Measurements from ENCODE around the gene DHCR24. TPM values are rescaled to one million over a fixed set of nuclear protein-coding genes. Genes with fewer than 3 reads are reported as not detected.
A peak's percentile ranks its signal among the peaks of the same experiment; 100 is the strongest.

The DHCR24 gene
- total RNA-seq, 2 donors from 2014 or later, result 27.4 to 78.7 TPM

GRCh38 chr1:54814126-54814498, 72.9 kb downstream of the DHCR24 start:
- H3K27ac Mint-ChIP-seq, result no peak overlapping the region
- peaks cover 4% of the 10 kb centered on the region for H3K4me1 Mint-ChIP-seq
- no peaks in the 10 kb centered on the region for H3K36me3 Mint-ChIP-seq (ENCODE audit: low read depth)
- no peaks in the 10 kb centered on the region for H3K9me3 Mint-ChIP-seq
- no peaks in the 10 kb centered on the region for H3K27me3 Mint-ChIP-seq
- H3K4me3 Mint-ChIP-seq, result no peak overlapping the region
- no peak for ATAC-seq (replicated peaks)

DNA sequence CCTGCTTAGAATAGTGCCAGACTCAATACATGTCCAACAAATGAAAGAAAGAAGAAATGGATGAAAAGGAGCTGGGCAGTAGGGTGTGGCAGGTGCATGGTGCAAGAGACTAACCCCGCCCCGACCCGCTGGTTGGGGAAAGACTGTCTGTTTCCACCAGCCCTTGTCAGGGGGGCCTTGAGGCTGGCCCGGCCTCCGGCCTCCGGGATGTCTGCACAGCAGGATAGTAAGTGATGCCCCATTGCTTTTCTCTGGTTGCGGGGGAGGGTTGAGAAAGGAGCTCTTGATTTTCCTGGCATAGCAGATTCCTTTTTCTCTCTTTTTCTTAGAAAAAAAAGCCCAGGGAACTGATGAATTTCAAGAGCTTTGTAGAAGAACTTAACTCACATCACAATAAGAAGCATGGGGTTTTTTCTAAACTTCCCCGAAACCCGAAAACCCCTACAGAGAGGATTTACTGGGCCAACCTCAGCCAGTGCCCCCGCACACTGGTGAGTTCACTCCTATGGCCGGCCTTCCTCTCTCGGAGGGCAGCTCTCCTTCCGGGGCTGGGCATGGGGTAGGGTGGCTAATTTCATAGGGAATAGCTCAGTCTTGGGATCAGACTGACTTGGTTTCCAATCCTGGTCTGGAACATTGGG, 73.4 kb downstream of the DHCR24 start:
- Mint-ChIP-seq H3K4me3 (no peak overlapping the region), H3K27me3 (no peaks in the 10 kb centered on the region)

DNA sequence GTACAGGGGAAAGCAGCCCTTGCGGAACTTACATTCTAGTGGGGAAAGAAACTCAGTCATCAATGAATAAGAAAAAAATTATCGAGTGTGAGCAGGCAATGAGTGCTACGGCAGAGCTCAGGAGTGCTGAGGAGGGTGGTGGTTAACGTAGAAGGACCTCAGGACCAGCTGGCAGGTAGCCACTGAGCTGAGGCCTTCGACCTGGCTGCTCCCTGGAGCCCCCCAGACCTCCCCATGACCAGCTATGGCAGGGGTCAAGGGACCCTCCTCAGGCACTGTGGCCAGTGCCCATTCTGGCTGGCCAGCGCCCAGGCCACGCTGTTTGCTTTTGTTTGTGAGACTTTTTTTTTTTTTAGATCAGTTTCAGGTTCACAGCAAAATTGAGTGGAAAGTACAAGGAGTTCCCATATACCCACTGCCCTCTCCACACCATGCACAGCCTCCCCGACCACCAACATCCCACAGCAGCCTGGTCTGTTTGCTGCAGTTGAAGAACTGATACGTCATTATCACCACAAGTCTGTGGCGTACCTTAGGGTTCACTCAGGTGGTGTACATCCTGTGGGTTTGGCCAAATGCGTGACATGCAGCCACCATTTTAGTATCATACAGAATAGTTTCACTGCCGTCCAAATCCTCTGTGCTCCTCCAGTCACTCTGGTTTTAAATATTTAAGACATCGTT, 74.1 kb downstream of the DHCR24 start:
- Mint-ChIP-seq H3K4me3 (no peak overlapping the region), H3K4me1 (peaks cover 2% of the 10 kb centered on the region), H3K36me3 (ENCODE audit: low read depth) (no peaks in the 10 kb centered on the region), H3K27ac (no peak overlapping the region), H3K27me3 (no peaks in the 10 kb centered on the region), H3K9me3 (no peaks in the 10 kb centered on the region)
- peak; percentile 44 for ATAC-seq (replicated peaks)

More for the DNA sequence above, 73.4 kb downstream of the DHCR24 start:
- ATAC-seq (replicated peaks), result no peak
- Mint-ChIP-seq H3K27ac (no peak overlapping the region), H3K36me3 (ENCODE audit: low read depth) (no peaks in the 10 kb centered on the region), H3K4me1 (peaks cover 4% of the 10 kb centered on the region), H3K9me3 (no peaks in the 10 kb centered on the region)

DNA sequence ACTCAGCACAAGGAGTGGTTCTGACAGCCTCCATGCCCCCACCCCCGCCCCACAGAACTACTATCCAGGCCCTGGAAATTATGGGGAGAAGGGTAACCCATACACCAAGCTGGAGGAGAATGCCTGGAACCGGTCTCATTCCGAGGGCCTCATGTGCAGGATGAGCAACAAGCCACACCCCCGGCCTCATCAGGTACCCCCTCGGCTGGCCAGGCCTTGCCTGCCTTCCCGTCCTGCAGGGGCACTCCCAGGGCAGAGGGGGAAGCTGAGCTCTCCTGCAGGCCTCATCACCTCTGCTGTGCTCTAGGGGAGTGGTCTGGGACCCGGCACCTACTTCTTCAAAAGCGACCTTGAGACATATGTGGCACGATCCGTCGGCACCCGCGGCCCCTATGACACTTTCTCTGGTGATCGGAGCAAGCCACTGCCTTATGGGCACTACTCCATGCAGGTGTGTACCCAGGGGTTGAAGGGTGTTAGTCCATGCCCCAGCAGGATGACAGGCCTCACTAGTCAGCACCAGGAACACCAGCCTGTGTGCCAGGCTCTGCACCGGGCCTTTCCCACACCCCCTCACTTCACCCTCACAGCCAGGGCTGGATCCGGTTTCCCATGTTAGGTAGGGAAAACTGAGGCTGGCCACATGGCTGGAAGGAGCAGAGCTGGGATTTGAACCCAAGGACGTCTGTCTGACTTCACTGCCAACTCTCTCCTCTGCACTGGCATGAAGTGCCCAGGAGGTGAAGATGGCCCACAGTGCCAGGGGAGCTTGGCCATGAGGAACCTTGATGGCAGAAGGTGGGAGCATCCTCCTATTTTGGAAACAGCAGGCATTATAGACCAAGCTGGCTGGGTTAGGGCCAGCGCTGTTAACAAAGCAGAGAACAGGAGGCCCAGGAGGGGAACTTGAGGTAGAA, 75.0 kb downstream of the DHCR24 start:
- no peaks in the 10 kb centered on the region for H3K9me3 Mint-ChIP-seq
- H3K36me3 Mint-ChIP-seq (ENCODE audit: low read depth), result no peaks in the 10 kb centered on the region
- no peaks in the 10 kb centered on the region for H3K27me3 Mint-ChIP-seq
- H3K27ac Mint-ChIP-seq, result no peak overlapping the region
- no peak for ATAC-seq (replicated peaks)
- H3K4me1 Mint-ChIP-seq, result no peaks in the 10 kb centered on the region
- no peak overlapping the region for H3K4me3 Mint-ChIP-seq

GRCh38 chr1:54811066-54811465, 75.9 kb downstream of the DHCR24 start:
- no peak for ATAC-seq (replicated peaks)
- no peaks in the 10 kb centered on the region for H3K9me3 Mint-ChIP-seq
- H3K27ac Mint-ChIP-seq, result no peak overlapping the region
- no peaks in the 10 kb centered on the region for H3K36me3 Mint-ChIP-seq (ENCODE audit: low read depth)
- no peak overlapping the region for H3K4me3 Mint-ChIP-seq
- H3K4me1 Mint-ChIP-seq, result no peaks in the 10 kb centered on the region
- H3K27me3 Mint-ChIP-seq, result no peaks in the 10 kb centered on the region

GRCh38 chr1:54810153-54810942, 76.6 kb downstream of the DHCR24 start:
- Mint-ChIP-seq H3K27ac (peak overlapping the region; percentile 46), H3K4me1 (no peaks in the 10 kb centered on the region), H3K9me3 (no peaks in the 10 kb centered on the region), H3K27me3 (no peaks in the 10 kb centered on the region), H3K36me3 (ENCODE audit: low read depth) (no peaks in the 10 kb centered on the region), H3K4me3 (no peak overlapping the region)
- ATAC-seq (replicated peaks), result peak; percentile 75

DNA sequence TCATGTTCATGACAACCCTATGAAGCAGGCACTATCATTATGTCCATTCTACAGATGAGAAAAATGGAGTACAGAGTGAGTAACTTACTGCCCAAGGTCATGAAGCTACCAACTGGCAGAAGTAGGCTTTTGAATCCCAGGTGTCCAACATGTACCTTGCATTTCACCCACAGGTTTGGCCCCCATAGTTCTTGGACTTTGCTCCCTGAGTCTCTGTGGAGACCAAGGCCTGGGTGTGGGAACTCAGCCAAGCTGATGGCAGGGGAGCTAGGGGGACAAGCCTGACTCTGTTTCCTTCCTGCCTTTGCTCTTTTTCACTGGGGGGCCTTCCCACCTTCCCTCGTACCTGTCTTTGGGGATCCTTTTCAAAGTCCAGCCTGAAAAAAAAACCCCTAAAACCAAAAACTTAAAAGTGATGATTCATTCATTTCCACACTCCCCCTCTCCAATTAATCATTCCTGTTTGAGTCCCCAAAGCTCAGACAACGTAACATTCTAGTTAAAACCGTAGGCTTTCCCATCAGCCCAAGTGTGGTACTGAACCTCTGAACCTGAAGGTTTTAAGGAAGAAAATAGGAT, 77.4 kb downstream of the DHCR24 start:
- peaks cover 5% of the 10 kb centered on the region for H3K4me1 Mint-ChIP-seq
- ATAC-seq (replicated peaks), result no peak
- no peaks in the 10 kb centered on the region for H3K36me3 Mint-ChIP-seq (ENCODE audit: low read depth)
- H3K27ac Mint-ChIP-seq, result peak overlapping the region; percentile 46
- H3K27me3 Mint-ChIP-seq, result no peaks in the 10 kb centered on the region
- H3K4me3 Mint-ChIP-seq, result no peak overlapping the region
- H3K9me3 Mint-ChIP-seq, result no peaks in the 10 kb centered on the region

- Mint-ChIP-seq H3K27ac (no peak overlapping the region), H3K4me1 (peaks cover 14% of the 10 kb centered on the region), H3K36me3 (ENCODE audit: low read depth) (no peaks in the 10 kb centered on the region), H3K9me3 (no peaks in the 10 kb centered on the region), H3K4me3 (no peak overlapping the region), H3K27me3 (no peaks in the 10 kb centered on the region)
- ATAC-seq (replicated peaks), result no peak
Observed at GRCh38 chr1:54808443-54809207, 78.4 kb downstream of the DHCR24 start.

- H3K36me3 Mint-ChIP-seq (ENCODE audit: low read depth), result no peaks in the 10 kb centered on the region
- no peaks in the 10 kb centered on the region for H3K27me3 Mint-ChIP-seq
- H3K4me1 Mint-ChIP-seq, result peaks cover 20% of the 10 kb centered on the region
- no peaks in the 10 kb centered on the region for H3K9me3 Mint-ChIP-seq
- no peak for ATAC-seq (replicated peaks)
- H3K27ac Mint-ChIP-seq, result no peak overlapping the region
- no peak overlapping the region for H3K4me3 Mint-ChIP-seq
Observed at GRCh38 chr1:54807756-54808155, 79.2 kb downstream of the DHCR24 start.

DNA sequence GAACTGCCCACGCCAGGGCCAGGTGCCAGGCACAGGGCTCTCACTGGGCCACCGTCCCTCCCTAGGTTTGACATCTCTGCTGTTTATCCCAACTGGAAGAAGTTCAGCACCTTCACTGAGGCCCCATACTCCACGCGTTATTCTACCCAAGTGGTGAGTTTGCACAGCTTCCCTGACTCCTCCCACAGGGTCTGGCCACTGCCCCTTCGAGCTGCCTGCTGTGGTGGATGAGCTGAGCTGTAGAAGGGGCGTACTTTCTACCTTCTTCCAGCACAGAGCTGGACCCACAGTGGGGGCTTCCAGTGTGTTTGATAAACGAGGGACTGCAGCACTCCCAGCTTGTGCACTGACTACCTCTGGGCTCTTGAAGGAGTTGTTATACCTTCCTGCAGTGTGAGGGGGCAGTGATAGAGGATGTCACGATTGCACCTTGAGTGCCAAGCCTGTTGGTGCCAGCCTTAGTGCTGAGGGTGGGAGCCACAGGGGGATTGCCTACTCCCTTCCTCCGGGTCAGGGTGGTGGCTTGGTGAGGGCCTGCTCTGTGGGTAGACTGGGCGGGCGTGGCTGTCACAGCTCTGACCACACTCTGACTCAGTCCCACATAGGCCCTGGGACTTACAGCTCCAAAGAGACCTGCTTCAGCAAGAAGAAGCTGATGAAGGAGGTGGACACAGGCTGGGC, 79.9 kb downstream of the DHCR24 start:
- Mint-ChIP-seq H3K27ac (no peak overlapping the region), H3K4me1 (peaks cover 20% of the 10 kb centered on the region), H3K27me3 (no peaks in the 10 kb centered on the region), H3K36me3 (ENCODE audit: low read depth) (no peaks in the 10 kb centered on the region), H3K9me3 (no peaks in the 10 kb centered on the region), H3K4me3 (no peak overlapping the region)
- peak; percentile 55 for ATAC-seq (replicated peaks)

DNA sequence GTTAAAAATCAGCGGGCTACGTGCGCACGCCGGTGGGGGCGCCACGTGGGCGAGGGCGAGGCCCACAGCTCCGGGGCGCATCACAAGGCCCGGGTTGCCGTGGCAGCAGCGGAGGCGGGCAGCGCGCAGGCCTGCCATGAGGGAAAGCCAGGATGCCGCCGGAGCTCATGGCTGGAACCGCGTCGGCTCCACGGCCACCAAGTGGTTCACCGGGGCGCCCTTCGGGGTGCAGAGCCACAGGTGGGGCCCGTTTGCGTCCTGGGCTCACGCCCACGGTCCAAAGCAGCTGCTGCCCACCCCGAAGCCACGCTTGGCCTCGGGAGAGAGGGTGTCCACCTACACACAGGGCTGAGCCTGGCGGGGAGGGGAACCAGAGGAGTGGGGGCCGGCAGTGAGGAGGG, 81.0 kb downstream of the DHCR24 start:
- no peaks in the 10 kb centered on the region for H3K36me3 Mint-ChIP-seq (ENCODE audit: low read depth)
- H3K4me1 Mint-ChIP-seq, result peaks cover 20% of the 10 kb centered on the region
- no peaks in the 10 kb centered on the region for H3K27me3 Mint-ChIP-seq
- no peak overlapping the region for H3K4me3 Mint-ChIP-seq
- no peak overlapping the region for H3K27ac Mint-ChIP-seq
- H3K9me3 Mint-ChIP-seq, result no peaks in the 10 kb centered on the region
- no peak for ATAC-seq (replicated peaks)

- Mint-ChIP-seq H3K4me1 (peaks cover 20% of the 10 kb centered on the region), H3K36me3 (ENCODE audit: low read depth) (no peaks in the 10 kb centered on the region), H3K27me3 (no peaks in the 10 kb centered on the region), H3K27ac (peak overlapping the region; percentile 79), H3K9me3 (no peaks in the 10 kb centered on the region), H3K4me3 (no peak overlapping the region)
- ATAC-seq (replicated peaks), result no peak
Observed at GRCh38 chr1:54805466-54805865, 81.5 kb downstream of the DHCR24 start.

Data from activated T-helper 17 cell treated with anti-CD3 and anti-CD28 coated beads, Interleukin-2, amount 50 U/mL, for 72 hours (primary cell).